Lung (tissue), 12 donors: Measurements from ENCODE around the gene ABCD3. TPM values are rescaled to one million over a fixed set of nuclear protein-coding genes. Genes with fewer than 3 reads are reported as not detected.

Experiments used
- ATAC-seq: fragments of 200-7000 bp; cut with Tn5 transposase; one replicate; pipeline ENCODE4 v1.9.1; 2020; ENCODE audit warnings: moderate number of reproducible peaks; ENCODE audit not compliant: insufficient read depth, low FRiP score
- DNase-seq, 3 donors: peaks; one replicate each; pipeline ENCODE4 v3.0.0-alpha.2; 2013 to 2017
- H3K27ac ChIP-seq, 2 donors: one replicate each; pipeline ENCODE4 v1.5.1; 2013; ENCODE audit warnings: mild to moderate bottlenecking in 2 of 2, moderate library complexity in 2 of 2, control low read depth in 1 of 2, inconsistent platforms in 1 of 2, low read depth in 1 of 2, low read length in 1 of 2
- H3K27me3 ChIP-seq, 3 donors: one replicate each; pipeline ENCODE4 v1.5.1; 2013; ENCODE audit warnings: low read length in 2 of 3; ENCODE audit not compliant: control insufficient read depth in 3 of 3, insufficient read depth in 3 of 3
- H3K36me3 ChIP-seq, 4 donors: one replicate each; pipeline ENCODE4 v1.5.1; 2013; ENCODE audit warnings: low read length in 4 of 4, mild to moderate bottlenecking in 1 of 4, moderate library complexity in 1 of 4; ENCODE audit not compliant: control insufficient read depth in 4 of 4, insufficient read depth in 4 of 4
- H3K4me1 ChIP-seq, 5 donors: one replicate each; pipeline ENCODE4 v1.5.1; 2013; ENCODE audit warnings: low read length in 5 of 5, mild to moderate bottlenecking in 2 of 5, moderate library complexity in 1 of 5; ENCODE audit not compliant: control insufficient read depth in 5 of 5, insufficient read depth in 5 of 5
- H3K4me3 ChIP-seq: one replicate; pipeline ENCODE4 v1.5.1; 2013; ENCODE audit warnings: mild to moderate bottlenecking, control low read depth, moderate library complexity
- H3K9ac ChIP-seq, 2 donors: one replicate each; pipeline ENCODE4 v1.5.1; 2013; ENCODE audit warnings: low read length in 2 of 2, control low read depth in 1 of 2; ENCODE audit not compliant: insufficient read depth in 1 of 2
- H3K9me3 ChIP-seq, 4 donors: one replicate each; pipeline ENCODE4 v1.5.1; 2013; ENCODE audit warnings: low read length in 3 of 4, mild to moderate bottlenecking in 1 of 4, moderate library complexity in 1 of 4; ENCODE audit not compliant: control insufficient read depth in 4 of 4, insufficient read depth in 3 of 4
- CTCF ChIP-seq: IDR thresholded peaks from 2 replicates; pipeline ENCODE4 v1.5.1; 2012; ENCODE audit warnings: mild to moderate bottlenecking; ENCODE audit errors: control extremely low read depth, extremely low read depth
- WGBS, 2 donors: extraction: QIAGEN DNeasy Blood & Tissue Kit; methylation state at CpG; one replicate each; pipeline ENCODE4 v1.1.7; 2013; 5-methylcytosine and 5-hydroxymethylcytosine counted together
- polyA plus RNA-seq, 2 donors: library from polyadenylated mRNA; stranded (reverse); fragments of 200-250 nt; gene quantifications; one replicate each; pipeline ENCODE4 v1.2.1, GENCODE V29; 2013
- total RNA-seq, 2 donors: library from RNA; depleted of rRNA in 1 of 2; stranded (reverse); fragments of >200 nt in 1 of 2; gene quantifications; one replicate each; pipeline ENCODE4 v1.2.1, GENCODE V29; 2014 to 2021
- donor health status: control.
- donor health status: control.
- donor health status: Bipolar disorder and iron deficiency.
- donor health status: healthy.
- donor health status: DM: yes; HTN: yes; CAD: no.

ABCD3 gene
- total and polyA plus RNA-seq, 4 donors: 28.5 to 80.7 (median 43.8) TPM

- H3K27me3 ChIP-seq: no peaks in the 10 kb centered on the region
- no peaks in the 10 kb centered on the region for H3K4me1 ChIP-seq
- 87 to 91% methylated on average over 5 of the region's 5 CpGs for WGBS, 2 donors
- H3K9ac ChIP-seq: no peak overlapping the region
- H3K27ac ChIP-seq: no peak overlapping the region
- no peak overlapping the region for H3K4me3 ChIP-seq
- TF ChIP-seq CTCF: no peak
- H3K9me3 ChIP-seq: no peaks in the 10 kb centered on the region
- DNase-seq (peak in 2 of 3 donors; percentile 30 to 31), ATAC-seq (no peak)
- peaks cover 7 to 23% (median 13%) of the 10 kb centered on the region in 4 donors for H3K36me3 ChIP-seq
Observed at GRCh38 chr1:94486990-94487389, 68.8 kb downstream of the ABCD3 start.

GRCh38 chr1:94490556-94490955 is 72.4 kb downstream of the ABCD3 start:
- ATAC-seq: no peak
- WGBS, 2 donors: 76 to 90% methylated on average over 2 of the region's 2 CpGs
- no peaks in the 10 kb centered on the region for H3K27me3 ChIP-seq
- no peak overlapping the region for H3K4me3 ChIP-seq
- no peaks in the 10 kb centered on the region for H3K4me1 ChIP-seq
- H3K9ac ChIP-seq: no peak overlapping the region
- no peak for DNase-seq
- H3K36me3 ChIP-seq: peaks cover 4 to 14% (median 12%) of the 10 kb centered on the region in 4 donors
- H3K9me3 ChIP-seq: no peaks in the 10 kb centered on the region
- no peak for TF ChIP-seq CTCF
- H3K27ac ChIP-seq: no peak overlapping the region

- Histone ChIP-seq H3K4me3 (no peak overlapping the region), H3K27me3 (no peaks in the 10 kb centered on the region), H3K9me3 (no peaks in the 10 kb centered on the region), H3K9ac (no peak overlapping the region), H3K27ac (no peak overlapping the region), H3K4me1 (no peaks in the 10 kb centered on the region), H3K36me3 (peaks cover 4 to 20% (median 8%) of the 10 kb centered on the region in 4 donors)
- ATAC-seq (no peak), DNase-seq (no peak)
- TF ChIP-seq CTCF: no peak
- 81 to 87% methylated on average over 2 of the region's 2 CpGs for WGBS, 2 donors
Observed at GRCh38 chr1:94496076-94496755, 78.0 kb downstream of the ABCD3 start.
